ENCODE data around the gene CPT2.
"Not testable (repeated sequence)": the region's sequence is repeated elsewhere in the genome, so short reads cannot be mapped to it uniquely, and the experiment has no call there.

The CPT2 gene

GRCh38 chr1:53182716-53183094 lies 13.9 kb upstream of the CPT2 start:
- no peaks in the 10 kb centered on the region for H3K4me1 ChIP-seq (ENCODE audit: insufficient read depth, low read length)
- no peak overlapping the region for H3K4me3 ChIP-seq (ENCODE audit: low read length)
- H3K27ac ChIP-seq (ENCODE audit: low read depth, low read length) = no peak overlapping the region
- H3K36me3 ChIP-seq (ENCODE audit: insufficient read depth, low read length) = no peaks in the 10 kb centered on the region
- no peaks in the 10 kb centered on the region for H3K27me3 ChIP-seq (ENCODE audit: insufficient read depth, low read length)
- WGBS = 78% methylated on average over 3 of the region's 3 CpGs
- H3K9me3 ChIP-seq (ENCODE audit: insufficient read depth, low read depth, low read length) = no peaks in the 10 kb centered on the region
- H3K9ac ChIP-seq (ENCODE audit: low read depth, low read length) = no peak overlapping the region

GRCh38 chr1:53183095-53183990 lies 13.3 kb upstream of the CPT2 start:
- H3K9ac ChIP-seq (ENCODE audit: low read depth, low read length) = no peak overlapping the region

GRCh38 chr1:53185955-53186297 lies 10.7 kb upstream of the CPT2 start:
- 83% methylated on average over 2 of the region's 2 CpGs for WGBS
- H3K4me3 ChIP-seq (ENCODE audit: low read length); H3K27me3 ChIP-seq (ENCODE audit: insufficient read depth, low read length); H3K27ac ChIP-seq (ENCODE audit: low read depth, low read length); H3K4me1 ChIP-seq (ENCODE audit: insufficient read depth, low read length); H3K36me3 ChIP-seq (ENCODE audit: insufficient read depth, low read length); H3K9ac ChIP-seq (ENCODE audit: low read depth, low read length); H3K9me3 ChIP-seq (ENCODE audit: insufficient read depth, low read depth, low read length): not testable (repeated sequence)

More at GRCh38 chr1:53183095-53183990, 13.3 kb upstream of the CPT2 start:
- 85% methylated on average over 6 of the region's 6 CpGs for WGBS
- no peaks in the 10 kb centered on the region for H3K36me3 ChIP-seq (ENCODE audit: insufficient read depth, low read length)
- no peak overlapping the region for H3K4me3 ChIP-seq (ENCODE audit: low read length)
- H3K27me3 ChIP-seq (ENCODE audit: insufficient read depth, low read length) = no peaks in the 10 kb centered on the region
- H3K9me3 ChIP-seq (ENCODE audit: insufficient read depth, low read depth, low read length) = no peaks in the 10 kb centered on the region
- no peaks in the 10 kb centered on the region for H3K4me1 ChIP-seq (ENCODE audit: insufficient read depth, low read length)
- H3K27ac ChIP-seq (ENCODE audit: low read depth, low read length) = no peak overlapping the region

GRCh38 chr1:53186533-53186932 lies 10.1 kb upstream of the CPT2 start:
- H3K9me3 ChIP-seq (ENCODE audit: insufficient read depth, low read depth, low read length) = no peaks in the 10 kb centered on the region
- no peaks in the 10 kb centered on the region for H3K36me3 ChIP-seq (ENCODE audit: insufficient read depth, low read length)
- no peaks in the 10 kb centered on the region for H3K4me1 ChIP-seq (ENCODE audit: insufficient read depth, low read length)
- no peak overlapping the region for H3K27ac ChIP-seq (ENCODE audit: low read depth, low read length)
- H3K9ac ChIP-seq (ENCODE audit: low read depth, low read length) = no peak overlapping the region
- H3K4me3 ChIP-seq (ENCODE audit: low read length) = no peak overlapping the region
- no peaks in the 10 kb centered on the region for H3K27me3 ChIP-seq (ENCODE audit: insufficient read depth, low read length)
- WGBS = 82% methylated on average over 3 of the region's 3 CpGs

- Histone ChIP-seq H3K36me3 (ENCODE audit: insufficient read depth, low read length) (no peaks in the 10 kb centered on the region), H3K27me3 (ENCODE audit: insufficient read depth, low read length) (no peaks in the 10 kb centered on the region), H3K27ac (ENCODE audit: low read depth, low read length) (no peak overlapping the region), H3K9me3 (ENCODE audit: insufficient read depth, low read depth, low read length) (no peaks in the 10 kb centered on the region), H3K4me3 (ENCODE audit: low read length) (no peak overlapping the region), H3K9ac (ENCODE audit: low read depth, low read length) (no peak overlapping the region), H3K4me1 (ENCODE audit: insufficient read depth, low read length) (no peaks in the 10 kb centered on the region)
- 90% methylated on average over 1 of the region's 1 CpG for WGBS
Observed at GRCh38 chr1:53187401-53187800, 9.2 kb upstream of the CPT2 start.

GRCh38 chr1:53188099-53188498 lies 8.5 kb upstream of the CPT2 start:
- Histone ChIP-seq H3K4me3 (ENCODE audit: low read length) (no peak overlapping the region), H3K27me3 (ENCODE audit: insufficient read depth, low read length) (no peaks in the 10 kb centered on the region), H3K9me3 (ENCODE audit: insufficient read depth, low read depth, low read length) (no peaks in the 10 kb centered on the region), H3K4me1 (ENCODE audit: insufficient read depth, low read length) (no peaks in the 10 kb centered on the region), H3K9ac (ENCODE audit: low read depth, low read length) (no peak overlapping the region), H3K36me3 (ENCODE audit: insufficient read depth, low read length) (no peaks in the 10 kb centered on the region), H3K27ac (ENCODE audit: low read depth, low read length) (no peak overlapping the region)
- 91% methylated on average over 4 of the region's 4 CpGs for WGBS

- H3K4me3 ChIP-seq (ENCODE audit: low read length) = no peak overlapping the region
- WGBS = 81% methylated on average over 5 of the region's 5 CpGs
- no peaks in the 10 kb centered on the region for H3K9me3 ChIP-seq (ENCODE audit: insufficient read depth, low read depth, low read length)
- H3K27ac ChIP-seq (ENCODE audit: low read depth, low read length) = no peak overlapping the region
- no peak overlapping the region for H3K9ac ChIP-seq (ENCODE audit: low read depth, low read length)
- no peaks in the 10 kb centered on the region for H3K36me3 ChIP-seq (ENCODE audit: insufficient read depth, low read length)
- H3K4me1 ChIP-seq (ENCODE audit: insufficient read depth, low read length) = no peaks in the 10 kb centered on the region
- no peaks in the 10 kb centered on the region for H3K27me3 ChIP-seq (ENCODE audit: insufficient read depth, low read length)
Observed at GRCh38 chr1:53189061-53189460, 7.6 kb upstream of the CPT2 start.

GRCh38 chr1:53190210-53190611 lies 6.4 kb upstream of the CPT2 start:
- Histone ChIP-seq H3K4me1 (ENCODE audit: insufficient read depth, low read length) (no peaks in the 10 kb centered on the region), H3K27me3 (ENCODE audit: insufficient read depth, low read length) (peaks cover 3% of the 10 kb centered on the region; the same call in 1 of the 2 replicates), H3K9ac (ENCODE audit: low read depth, low read length) (no peak overlapping the region), H3K36me3 (ENCODE audit: insufficient read depth, low read length) (no peaks in the 10 kb centered on the region), H3K4me3 (ENCODE audit: low read length) (no peak overlapping the region), H3K27ac (ENCODE audit: low read depth, low read length) (no peak overlapping the region), H3K9me3 (ENCODE audit: insufficient read depth, low read depth, low read length) (no peaks in the 10 kb centered on the region)
- WGBS = 78% methylated on average over 10 of the region's 10 CpGs

GRCh38 chr1:53195246-53196016 lies 1.2 kb upstream of the CPT2 start:
- peaks cover 10% of the 10 kb centered on the region for H3K4me1 ChIP-seq (ENCODE audit: insufficient read depth, low read length)
- H3K4me3 ChIP-seq (ENCODE audit: low read length) = no peak overlapping the region
- peaks cover 12% of the 10 kb centered on the region for H3K27me3 ChIP-seq (ENCODE audit: insufficient read depth, low read length)
- H3K27ac ChIP-seq (ENCODE audit: low read depth, low read length) = no peak overlapping the region
- WGBS = 95% methylated on average over 11 of the region's 11 CpGs
- H3K9ac ChIP-seq (ENCODE audit: low read depth, low read length) = no peak overlapping the region
- H3K9me3 ChIP-seq (ENCODE audit: insufficient read depth, low read depth, low read length) = no peaks in the 10 kb centered on the region
- 0 out of 2 replicates have a peak, but pooled peaks cover under 1% of the 10 kb centered on the region for H3K36me3 ChIP-seq (ENCODE audit: insufficient read depth, low read length)

- no peak overlapping the region for H3K27ac ChIP-seq (ENCODE audit: low read depth, low read length)
- H3K36me3 ChIP-seq (ENCODE audit: insufficient read depth, low read length) = peaks cover 7% of the 10 kb centered on the region; the same call in 1 of the 2 replicates
- peak overlapping the region; percentile 94 for H3K4me3 ChIP-seq (ENCODE audit: low read length)
- 60% methylated on average over 9 of the region's 9 CpGs for WGBS
- H3K9me3 ChIP-seq (ENCODE audit: insufficient read depth, low read depth, low read length) = no peaks in the 10 kb centered on the region
- peaks cover 10% of the 10 kb centered on the region for H3K4me1 ChIP-seq (ENCODE audit: insufficient read depth, low read length)
- H3K9ac ChIP-seq (ENCODE audit: low read depth, low read length) = peak overlapping the region; percentile 62
- H3K27me3 ChIP-seq (ENCODE audit: insufficient read depth, low read length) = peaks cover 12% of the 10 kb centered on the region
Observed at GRCh38 chr1:53196017-53196484, 573 bp upstream of the CPT2 start.
